PFSK-1 (cell line): ENCODE measurements around the gene SLC9A9.

ENCODE experiments used
- POLR2AphosphoS5 ChIP-seq: IDR thresholded peaks from 2 replicates; pipeline ENCODE4 v1.6.1; 2012; ENCODE audit warnings: low read depth, mild to moderate bottlenecking, control low read depth, low read length, moderate library complexity
- SIN3A ChIP-seq: IDR thresholded peaks from 2 replicates; pipeline ENCODE4 v1.6.1; 2012; ENCODE audit warnings: mild to moderate bottlenecking, low read length, moderate library complexity, borderline replicate concordance; ENCODE audit not compliant: insufficient read depth
- TAF1 ChIP-seq: IDR thresholded peaks from 2 replicates; pipeline ENCODE4 v1.6.1; 2012; ENCODE audit warnings: low read length, control low read depth, borderline replicate concordance; ENCODE audit not compliant: insufficient read depth
- TF ChIP-seq, protein P1 (sequence below), 2 experiments: IDR thresholded peaks; 2 replicates each; pipeline versions ENCODE4 v1.6.1 to v1.8.0; 2011 to 2012; ENCODE audit warnings: low read depth in 2 of 2, low read length in 2 of 2, control low read depth in 1 of 2, inconsistent platforms in 1 of 2, mild to moderate bottlenecking in 1 of 2, moderate library complexity in 1 of 2; ENCODE audit not compliant: insufficient read depth in 1 of 2

DNA sequence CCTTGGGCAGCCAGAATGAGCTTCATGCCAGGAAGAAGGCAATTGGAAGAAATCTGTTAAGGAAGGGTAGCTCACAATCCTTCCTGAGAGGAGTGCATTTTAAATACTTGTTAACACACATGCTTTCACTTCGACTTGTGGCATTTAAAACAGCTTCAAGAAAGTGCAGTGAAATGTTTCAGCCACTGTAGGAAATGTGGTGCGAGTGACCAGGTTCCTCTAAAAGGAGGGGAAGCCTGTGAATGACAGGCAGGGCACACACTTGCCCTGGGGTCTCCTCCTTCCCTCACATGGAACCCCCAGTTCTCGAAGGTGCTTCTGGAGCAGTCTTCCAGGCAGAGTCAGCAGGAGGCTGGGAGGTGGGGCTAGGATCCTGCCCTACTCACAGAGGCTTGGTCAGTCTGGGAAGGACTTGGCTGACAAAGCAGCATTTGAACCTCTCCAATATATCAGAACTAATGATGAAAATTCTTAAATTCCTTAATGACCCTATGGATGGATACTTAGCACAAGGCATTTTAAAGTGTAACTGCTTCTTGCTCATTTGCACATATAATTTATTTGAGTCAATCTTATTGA lies 370.1 kb downstream of the SLC9A9 start:
- TF ChIP-seq TAF1, result no peak
- TF ChIP-seq POLR2AphosphoS5, result no peak
- TF ChIP-seq SIN3A, result no peak
- TF ChIP-seq, protein P1, sequence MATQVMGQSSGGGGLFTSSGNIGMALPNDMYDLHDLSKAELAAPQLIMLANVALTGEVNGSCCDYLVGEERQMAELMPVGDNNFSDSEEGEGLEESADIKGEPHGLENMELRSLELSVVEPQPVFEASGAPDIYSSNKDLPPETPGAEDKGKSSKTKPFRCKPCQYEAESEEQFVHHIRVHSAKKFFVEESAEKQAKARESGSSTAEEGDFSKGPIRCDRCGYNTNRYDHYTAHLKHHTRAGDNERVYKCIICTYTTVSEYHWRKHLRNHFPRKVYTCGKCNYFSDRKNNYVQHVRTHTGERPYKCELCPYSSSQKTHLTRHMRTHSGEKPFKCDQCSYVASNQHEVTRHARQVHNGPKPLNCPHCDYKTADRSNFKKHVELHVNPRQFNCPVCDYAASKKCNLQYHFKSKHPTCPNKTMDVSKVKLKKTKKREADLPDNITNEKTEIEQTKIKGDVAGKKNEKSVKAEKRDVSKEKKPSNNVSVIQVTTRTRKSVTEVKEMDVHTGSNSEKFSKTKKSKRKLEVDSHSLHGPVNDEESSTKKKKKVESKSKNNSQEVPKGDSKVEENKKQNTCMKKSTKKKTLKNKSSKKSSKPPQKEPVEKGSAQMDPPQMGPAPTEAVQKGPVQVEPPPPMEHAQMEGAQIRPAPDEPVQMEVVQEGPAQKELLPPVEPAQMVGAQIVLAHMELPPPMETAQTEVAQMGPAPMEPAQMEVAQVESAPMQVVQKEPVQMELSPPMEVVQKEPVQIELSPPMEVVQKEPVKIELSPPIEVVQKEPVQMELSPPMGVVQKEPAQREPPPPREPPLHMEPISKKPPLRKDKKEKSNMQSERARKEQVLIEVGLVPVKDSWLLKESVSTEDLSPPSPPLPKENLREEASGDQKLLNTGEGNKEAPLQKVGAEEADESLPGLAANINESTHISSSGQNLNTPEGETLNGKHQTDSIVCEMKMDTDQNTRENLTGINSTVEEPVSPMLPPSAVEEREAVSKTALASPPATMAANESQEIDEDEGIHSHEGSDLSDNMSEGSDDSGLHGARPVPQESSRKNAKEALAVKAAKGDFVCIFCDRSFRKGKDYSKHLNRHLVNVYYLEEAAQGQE (IDR thresholded peaks at IDR 0.05; ENCODE audit: insufficient read depth in 1 of 2, low read depth in 2 of 2, low read length in 2 of 2), result no peak
